GM06990 (cell line): ENCODE measurements around the gene C11orf21.

Source experiments
- DNase-seq: peaks from one replicate; pipeline ENCODE4 v3.0.0-alpha.2; 2011; ENCODE audit not compliant: insufficient read length; ENCODE audit errors: extremely low read depth
- H3K27me3 ChIP-seq: replicated peaks from 2 replicates; pipeline ENCODE4 v1.6.0; 2011; ENCODE audit warnings: low read length; ENCODE audit not compliant: control insufficient read depth, insufficient read depth
- H3K36me3 ChIP-seq: 2 replicates; pipeline ENCODE4 v1.5.1; 2011; ENCODE audit warnings: low read length; ENCODE audit not compliant: control insufficient read depth, insufficient read depth
- H3K4me3 ChIP-seq: replicated peaks from 2 replicates; pipeline ENCODE4 v1.5.1; 2011; ENCODE audit warnings: low read depth, mild to moderate bottlenecking, control low read depth, low read length
- TF ChIP-seq, protein P1 (sequence below): IDR thresholded peaks from 2 replicates; pipeline ENCODE4 v1.5.1; 2011; ENCODE audit warnings: low read length, control low read depth, mild to moderate bottlenecking, inconsistent platforms; ENCODE audit not compliant: insufficient read depth, poor library complexity, severe bottlenecking

Gene C11orf21

DNA sequence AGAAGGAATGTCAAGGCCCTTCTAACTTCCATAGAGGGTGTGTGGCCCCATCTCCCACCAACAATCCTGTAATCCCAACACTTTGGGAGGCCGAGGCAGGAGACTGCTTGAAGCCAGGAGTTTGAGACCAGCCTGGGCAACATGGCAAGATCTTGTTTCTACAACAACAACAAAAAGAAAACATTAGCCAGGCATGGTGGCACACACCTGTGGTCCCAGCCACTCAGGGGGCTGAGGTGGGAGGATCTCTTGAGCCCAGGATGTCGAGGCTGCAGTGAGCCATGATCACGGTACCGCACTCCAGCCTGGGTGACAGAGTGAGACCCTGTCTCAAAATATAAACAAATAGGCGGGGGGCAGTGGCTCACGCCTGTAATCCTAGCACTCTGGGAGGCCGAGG lies 17.0 kb upstream of the C11orf21 start:
- no peak for DNase-seq
- Histone ChIP-seq H3K27me3 (no peaks in the 10 kb centered on the region; the same call in 1 of the 2 replicates), H3K36me3 (no peaks in the 10 kb centered on the region), H3K4me3 (no peak overlapping the region)
- TF ChIP-seq, protein P1, sequence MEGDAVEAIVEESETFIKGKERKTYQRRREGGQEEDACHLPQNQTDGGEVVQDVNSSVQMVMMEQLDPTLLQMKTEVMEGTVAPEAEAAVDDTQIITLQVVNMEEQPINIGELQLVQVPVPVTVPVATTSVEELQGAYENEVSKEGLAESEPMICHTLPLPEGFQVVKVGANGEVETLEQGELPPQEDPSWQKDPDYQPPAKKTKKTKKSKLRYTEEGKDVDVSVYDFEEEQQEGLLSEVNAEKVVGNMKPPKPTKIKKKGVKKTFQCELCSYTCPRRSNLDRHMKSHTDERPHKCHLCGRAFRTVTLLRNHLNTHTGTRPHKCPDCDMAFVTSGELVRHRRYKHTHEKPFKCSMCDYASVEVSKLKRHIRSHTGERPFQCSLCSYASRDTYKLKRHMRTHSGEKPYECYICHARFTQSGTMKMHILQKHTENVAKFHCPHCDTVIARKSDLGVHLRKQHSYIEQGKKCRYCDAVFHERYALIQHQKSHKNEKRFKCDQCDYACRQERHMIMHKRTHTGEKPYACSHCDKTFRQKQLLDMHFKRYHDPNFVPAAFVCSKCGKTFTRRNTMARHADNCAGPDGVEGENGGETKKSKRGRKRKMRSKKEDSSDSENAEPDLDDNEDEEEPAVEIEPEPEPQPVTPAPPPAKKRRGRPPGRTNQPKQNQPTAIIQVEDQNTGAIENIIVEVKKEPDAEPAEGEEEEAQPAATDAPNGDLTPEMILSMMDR: no peak

DNA sequence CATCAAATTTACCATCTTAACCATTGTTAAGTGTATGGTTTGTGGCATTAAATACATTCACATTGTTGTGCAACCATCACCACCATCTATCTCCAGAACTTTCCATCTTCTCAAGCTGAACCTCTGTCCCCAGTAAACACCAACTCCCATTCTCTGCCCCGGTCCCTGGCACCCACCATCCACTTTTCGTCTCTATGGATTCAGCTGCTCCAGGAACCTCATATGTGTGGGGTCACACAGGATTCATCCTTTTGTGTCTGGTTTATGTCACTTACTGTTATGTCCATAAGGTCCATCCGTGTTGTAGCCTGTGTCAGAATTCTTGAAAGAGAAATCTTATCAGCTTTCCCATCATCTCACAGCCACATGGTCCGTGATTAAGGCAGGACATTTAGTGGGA lies 16.4 kb upstream of the C11orf21 start:
- no peak for DNase-seq
- Histone ChIP-seq H3K36me3 (no peaks in the 10 kb centered on the region), H3K4me3 (no peak overlapping the region), H3K27me3 (no peaks in the 10 kb centered on the region; the same call in 1 of the 2 replicates)
- TF ChIP-seq, protein P1: no peak

DNA sequence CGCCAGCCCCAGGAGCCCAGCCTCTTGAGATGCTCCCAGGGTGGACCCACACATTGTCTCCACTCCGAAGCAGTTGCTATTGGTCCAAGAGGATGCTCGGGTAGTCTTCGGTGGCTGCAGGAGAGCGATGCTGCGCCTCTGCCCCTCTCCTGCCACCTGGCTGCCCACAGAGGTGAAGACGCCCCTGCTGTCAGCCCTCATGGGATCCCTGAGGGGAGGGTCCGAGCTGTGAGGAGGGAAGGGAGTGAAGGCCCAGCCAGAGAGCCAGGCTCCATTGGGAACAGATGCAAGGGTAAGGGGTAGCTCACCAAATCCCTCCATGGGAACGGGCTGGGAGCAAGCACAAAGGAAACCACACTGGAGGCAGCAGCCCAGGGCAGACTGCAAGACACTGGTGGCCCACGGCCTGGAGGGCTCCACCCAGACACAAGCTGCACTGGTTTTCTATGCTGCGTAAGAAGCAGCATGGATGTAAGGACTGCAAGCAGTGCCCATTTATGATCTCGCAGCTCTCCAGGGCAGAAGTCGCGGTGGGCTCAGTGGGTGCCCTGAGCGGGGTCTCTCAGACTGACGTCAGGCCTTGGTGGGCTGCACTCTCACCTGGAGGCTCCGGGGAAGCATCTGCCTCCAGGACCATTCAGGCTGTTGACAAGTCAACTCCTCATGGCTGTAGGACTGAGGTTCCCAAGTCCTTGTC lies 15.8 kb upstream of the C11orf21 start:
- Histone ChIP-seq H3K27me3 (no peaks in the 10 kb centered on the region; the same call in 1 of the 2 replicates), H3K36me3 (no peaks in the 10 kb centered on the region), H3K4me3 (no peak overlapping the region)
- DNase-seq: no peak
- TF ChIP-seq, protein P1: no peak

DNA sequence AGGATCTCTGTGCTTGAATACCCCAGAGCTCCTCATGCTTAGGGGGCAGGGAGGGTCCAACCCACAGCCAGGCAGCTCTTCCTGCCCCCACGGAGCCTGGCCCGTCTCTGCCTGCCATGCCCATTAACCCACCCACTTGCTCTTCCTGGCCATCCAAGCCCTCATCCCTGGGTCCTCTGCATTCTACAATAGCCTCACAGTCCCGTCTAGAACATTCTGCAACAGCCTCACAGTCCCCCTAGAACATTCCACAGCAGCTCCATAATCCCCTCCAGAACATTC lies 15.2 kb upstream of the C11orf21 start:
- TF ChIP-seq, protein P1: no peak
- no peak overlapping the region for H3K4me3 ChIP-seq
- H3K36me3 ChIP-seq: no peaks in the 10 kb centered on the region
- DNase-seq: no peak
- H3K27me3 ChIP-seq: no peaks in the 10 kb centered on the region; the same call in 1 of the 2 replicates

DNA sequence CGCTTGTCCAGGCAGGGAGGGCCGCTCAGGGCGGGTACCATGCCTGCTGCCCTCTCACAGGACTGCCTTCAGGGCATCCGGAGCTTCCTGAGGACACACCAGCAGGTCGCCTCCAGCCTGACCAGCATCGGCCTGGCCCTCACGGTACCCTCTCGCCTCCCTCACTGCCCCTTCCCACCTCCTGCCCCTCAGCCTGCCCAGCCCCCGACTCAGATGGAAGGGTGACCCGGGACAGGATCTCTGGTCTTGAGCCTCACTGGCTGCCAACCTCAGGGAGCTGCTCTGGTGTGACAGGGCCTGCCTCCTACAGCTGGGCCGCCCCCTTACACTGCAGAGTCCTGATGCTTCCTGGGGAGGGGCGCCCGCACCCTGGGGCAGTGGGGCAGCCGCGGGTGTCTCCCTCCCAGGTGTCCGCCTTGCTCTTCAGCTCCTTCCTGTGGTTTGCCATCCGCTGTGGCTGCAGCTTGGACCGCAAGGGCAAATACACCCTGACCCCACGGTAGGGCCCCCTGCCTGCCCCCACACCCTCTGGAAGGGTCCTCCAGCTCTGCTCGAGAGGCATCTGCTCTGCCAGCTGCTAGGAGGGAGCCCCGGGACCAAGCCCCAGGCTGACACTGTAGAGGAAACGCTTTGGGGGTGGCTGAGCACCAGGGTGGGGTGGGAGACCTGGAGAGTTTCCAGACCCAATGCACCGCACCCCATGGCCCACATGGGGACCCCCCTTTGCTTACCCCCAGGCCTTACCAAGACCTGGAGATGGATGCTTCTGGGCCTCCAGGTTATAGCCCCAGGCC lies 14.6 kb upstream of the C11orf21 start:
- Histone ChIP-seq H3K36me3 (no peaks in the 10 kb centered on the region), H3K27me3 (no peaks in the 10 kb centered on the region; the same call in 1 of the 2 replicates), H3K4me3 (no peak overlapping the region)
- DNase-seq: no peak
- TF ChIP-seq, protein P1: no peak
